Measurements from ENCODE around the gene NKIRAS2.

GRCh38 chr17:41973408-41973811 is 46.5 kb upstream of the NKIRAS2 start:
- TF ChIP-seq ZNF654 (tag by site-specific recombination; IDR thresholded peaks at IDR 0.05; ENCODE audit: low read depth) = no peak
- no peak for TF ChIP-seq CTCF (tag by site-specific recombination; IDR thresholded peaks at IDR 0.05)
- no peak for TF ChIP-seq ZNF513 (tag by site-specific recombination; IDR thresholded peaks at IDR 0.05)
- no peak for TF ChIP-seq MZF1 (tag by site-specific recombination; IDR thresholded peaks at IDR 0.05; ENCODE audit: borderline replicate concordance)
- TF ChIP-seq ZNF335 (tag by site-specific recombination; conservative IDR thresholded peaks at IDR 0.05) = no peak
- TF ChIP-seq, protein P1, sequence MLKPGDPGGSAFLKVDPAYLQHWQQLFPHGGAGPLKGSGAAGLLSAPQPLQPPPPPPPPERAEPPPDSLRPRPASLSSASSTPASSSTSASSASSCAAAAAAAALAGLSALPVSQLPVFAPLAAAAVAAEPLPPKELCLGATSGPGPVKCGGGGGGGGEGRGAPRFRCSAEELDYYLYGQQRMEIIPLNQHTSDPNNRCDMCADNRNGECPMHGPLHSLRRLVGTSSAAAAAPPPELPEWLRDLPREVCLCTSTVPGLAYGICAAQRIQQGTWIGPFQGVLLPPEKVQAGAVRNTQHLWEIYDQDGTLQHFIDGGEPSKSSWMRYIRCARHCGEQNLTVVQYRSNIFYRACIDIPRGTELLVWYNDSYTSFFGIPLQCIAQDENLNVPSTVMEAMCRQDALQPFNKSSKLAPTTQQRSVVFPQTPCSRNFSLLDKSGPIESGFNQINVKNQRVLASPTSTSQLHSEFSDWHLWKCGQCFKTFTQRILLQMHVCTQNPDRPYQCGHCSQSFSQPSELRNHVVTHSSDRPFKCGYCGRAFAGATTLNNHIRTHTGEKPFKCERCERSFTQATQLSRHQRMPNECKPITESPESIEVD (tag by site-specific recombination; IDR thresholded peaks at IDR 0.05) = no peak

All from HEK293 (cell line).